GF-D8 (cell line): ENCODE measurements around the gene PLEKHD1.

ENCODE experiments used
- DNase-seq: peaks from one replicate; lab custom pipeline; 2025; lab: John Stamatoyannopoulos, UW

The PLEKHD1 gene

GRCh38 chr14:69518289-69519101, 34.0 kb downstream of the PLEKHD1 start:
- DNase-seq: no peak

- no peak for DNase-seq
Measured at GRCh38 chr14:69519204-69520100, 34.9 kb downstream of the PLEKHD1 start.

GRCh38 chr14:69522026-69522425, 37.5 kb downstream of the PLEKHD1 start:
- DNase-seq: no peak

GRCh38 chr14:69525896-69526295, 41.4 kb downstream of the PLEKHD1 start:
- DNase-seq: no peak

- DNase-seq: no peak
Measured at GRCh38 chr14:69527635-69528034, 43.1 kb downstream of the PLEKHD1 start.

- no peak for DNase-seq
Measured at GRCh38 chr14:69528143-69528542, 43.6 kb downstream of the PLEKHD1 start.

GRCh38 chr14:69528930-69529329, 44.4 kb downstream of the PLEKHD1 start:
- DNase-seq: no peak

GRCh38 chr14:69529563-69529962, 45.0 kb downstream of the PLEKHD1 start:
- DNase-seq: no peak

- no peak for DNase-seq
Measured at GRCh38 chr14:69530095-69530494, 45.6 kb downstream of the PLEKHD1 start.

GRCh38 chr14:69531135-69531534, 46.6 kb downstream of the PLEKHD1 start:
- DNase-seq: no peak

GRCh38 chr14:69532561-69533340, 48.2 kb downstream of the PLEKHD1 start:
- no peak for DNase-seq

GRCh38 chr14:69535230-69535848, 50.8 kb downstream of the PLEKHD1 start:
- DNase-seq: no peak

GRCh38 chr14:69536971-69537370, 52.4 kb downstream of the PLEKHD1 start:
- DNase-seq: no peak

GRCh38 chr14:69537900-69538299, 53.4 kb downstream of the PLEKHD1 start:
- no peak for DNase-seq

- no peak for DNase-seq
Measured at GRCh38 chr14:69538766-69539165, 54.2 kb downstream of the PLEKHD1 start.

GRCh38 chr14:69539631-69540410, 55.3 kb downstream of the PLEKHD1 start:
- DNase-seq: no peak

GRCh38 chr14:69540654-69541335, 56.3 kb downstream of the PLEKHD1 start:
- DNase-seq: no peak

- DNase-seq: no peak
Measured at GRCh38 chr14:69542311-69542710, 57.8 kb downstream of the PLEKHD1 start.

GRCh38 chr14:69543341-69544115, 59.0 kb downstream of the PLEKHD1 start:
- DNase-seq: no peak
